Renal cortex interstitium (tissue), 15 donors: Measurements from ENCODE around the gene PTH1R. TPM values are rescaled to one million over a fixed set of nuclear protein-coding genes. Genes with fewer than 3 reads are reported as not detected.
A peak's percentile ranks its signal among the peaks of the same experiment; 100 is the strongest.

Experiments
- DNase-seq, 11 donors: peaks; one replicate each; pipeline ENCODE4 v3.0.0-alpha.2; 2013; ENCODE audit warnings: low read depth in 9 of 11, low spot score in 4 of 11; ENCODE audit errors: extremely low read depth in 1 of 11
- long read RNA-seq, 16 experiments: transcript quantifications; one replicate each; lab custom pipeline, GENCODE V29; 2026
- polyA plus RNA-seq, 3 donors: library from polyadenylated mRNA; unstranded; fragments of 120-200 nt; gene quantifications; one replicate each; pipeline ENCODE4 v1.2.1, GENCODE V29; 2013; ENCODE audit not compliant: insufficient read length in 3 of 3

PTH1R gene
- polyA plus RNA-seq = 100 to 1,000 TPM; 172 to 279 (median 227) TPM
- long read RNA-seq, donor 1, transcript PTH1R-201 (14 exons, 2,123 nt) = major isoform, 11 of 35 reads
- long read RNA-seq, donor 1, partial matches to known transcripts = 20 of 35 reads
- long read RNA-seq, donor 1, other reads (novel, unspliced or antisense) = 0 of 35 reads
- long read RNA-seq, donor 2, transcript PTH1R-201 (14 exons, 2,123 nt) = major isoform, 12 of 67 reads
- long read RNA-seq, donor 2, partial matches to known transcripts = 52 of 67 reads
- long read RNA-seq, donor 2, other reads (novel, unspliced or antisense) = 0 of 67 reads
- long read RNA-seq, donor 3, transcript PTH1R-204 (15 exons, 1,914 nt) = minor isoform, 6 of 70 reads
- long read RNA-seq, donor 3, transcript PTH1R-201 (14 exons, 2,123 nt) = major isoform, 12 of 70 reads
- long read RNA-seq, donor 3, partial matches to known transcripts = 52 of 70 reads
- long read RNA-seq, donor 3, other reads (novel, unspliced or antisense) = 0 of 70 reads
- long read RNA-seq, donor 4, transcript PTH1R-201 (14 exons, 2,123 nt) = major isoform, 11 of 74 reads
- long read RNA-seq, donor 4, partial matches to known transcripts = 30 of 74 reads
- long read RNA-seq, donor 4, other reads (novel, unspliced or antisense) = 28 of 74 reads
- long read RNA-seq, donor 5 = 0 reads
- long read RNA-seq, donor 6, transcript PTH1R-201 (14 exons, 2,123 nt) = major isoform, 14 of 28 reads
- long read RNA-seq, donor 6, partial matches to known transcripts = 11 of 28 reads
- long read RNA-seq, donor 6, other reads (novel, unspliced or antisense) = 0 of 28 reads
- long read RNA-seq, donor 7, transcript PTH1R-201 (14 exons, 2,123 nt) = major isoform, 10 of 18 reads
- long read RNA-seq, donor 7, partial matches to known transcripts = 6 of 18 reads
- long read RNA-seq, donor 7, other reads (novel, unspliced or antisense) = 0 of 18 reads
- long read RNA-seq, donor 8, transcript PTH1R-204 (15 exons, 1,914 nt) = minor isoform, 9 of 84 reads
- long read RNA-seq, donor 8, transcript PTH1R-201 (14 exons, 2,123 nt) = major isoform, 29 of 84 reads
- long read RNA-seq, donor 8, partial matches to known transcripts = 46 of 84 reads
- long read RNA-seq, donor 8, other reads (novel, unspliced or antisense) = 0 of 84 reads
- long read RNA-seq, donor 9, transcript PTH1R-201 (14 exons, 2,123 nt) = major isoform, 9 of 41 reads
- long read RNA-seq, donor 9, partial matches to known transcripts = 32 of 41 reads
- long read RNA-seq, donor 9, other reads (novel, unspliced or antisense) = 0 of 41 reads
- long read RNA-seq, donor 10, transcript PTH1R-201 (14 exons, 2,123 nt) = major isoform, 9 of 29 reads
- long read RNA-seq, donor 10, partial matches to known transcripts = 18 of 29 reads
- long read RNA-seq, donor 10, other reads (novel, unspliced or antisense) = 0 of 29 reads
- long read RNA-seq, donor 11, transcript PTH1R-201 (14 exons, 2,123 nt) = major isoform, 9 of 32 reads
- long read RNA-seq, donor 11, transcript PTH1R-204 (15 exons, 1,914 nt) = minor isoform, 5 of 32 reads
- long read RNA-seq, donor 11, partial matches to known transcripts = 18 of 32 reads
- long read RNA-seq, donor 11, other reads (novel, unspliced or antisense) = 0 of 32 reads
- long read RNA-seq, donor 12, transcript PTH1R-201 (14 exons, 2,123 nt) = major isoform, 6 of 9 reads
- long read RNA-seq, donor 12, partial matches to known transcripts = 0 of 9 reads
- long read RNA-seq, donor 12, other reads (novel, unspliced or antisense) = 0 of 9 reads
- long read RNA-seq, donor 13, transcript PTH1R-201 (14 exons, 2,123 nt) = major isoform, 19 of 48 reads
- long read RNA-seq, donor 13, transcript PTH1R-204 (15 exons, 1,914 nt) = minor isoform, 6 of 48 reads
- long read RNA-seq, donor 13, partial matches to known transcripts = 23 of 48 reads
- long read RNA-seq, donor 13, other reads (novel, unspliced or antisense) = 0 of 48 reads
- long read RNA-seq, donor 14, transcript PTH1R-201 (14 exons, 2,123 nt) = major isoform, 5 of 6 reads
- long read RNA-seq, donor 14, partial matches to known transcripts = 0 of 6 reads
- long read RNA-seq, donor 14, other reads (novel, unspliced or antisense) = 0 of 6 reads
- long read RNA-seq, donor 15, transcript PTH1R-201 (14 exons, 2,123 nt) = major isoform, 5 of 8 reads
- long read RNA-seq, donor 15, partial matches to known transcripts = 0 of 8 reads
- long read RNA-seq, donor 15, other reads (novel, unspliced or antisense) = 0 of 8 reads
- long read RNA-seq, donor 16, transcript PTH1R-201 (14 exons, 2,123 nt) = major isoform, 30 of 128 reads
- long read RNA-seq, donor 16, transcript PTH1R-204 (15 exons, 1,914 nt) = minor isoform, 6 of 128 reads
- long read RNA-seq, donor 16, partial matches to known transcripts = 80 of 128 reads
- long read RNA-seq, donor 16, other reads (novel, unspliced or antisense) = 10 of 128 reads

- DNase-seq = no peak
Observed at GRCh38 chr3:46877406-46878125, at the start of gene PTH1R. PTH1R (plus strand) TSS chr3:46877721; CDS start chr3:46883560, 5,839 bp downstream.

- DNase-seq = no peak
Observed at GRCh38 chr3:46829699-46830208, 47.8 kb upstream of the PTH1R start.

DNA sequence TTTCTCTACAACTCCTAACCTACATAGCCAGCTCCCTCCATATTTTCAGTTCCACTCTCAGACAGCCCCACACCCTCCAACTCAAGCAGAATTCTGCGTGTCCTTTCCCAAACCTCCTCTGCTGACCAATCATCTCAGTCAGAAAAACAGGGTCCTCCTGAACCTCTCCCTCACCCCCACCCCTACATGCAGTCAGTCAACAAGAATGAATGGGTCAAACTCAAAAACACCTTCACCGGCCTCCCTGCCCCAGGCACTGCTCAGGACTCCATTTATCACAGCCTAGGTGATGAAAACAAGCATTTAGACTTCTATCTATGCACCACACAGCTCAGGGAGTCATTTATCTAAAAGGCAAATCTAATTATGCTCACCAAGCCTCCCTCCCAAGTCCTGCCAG lies 46.7 kb upstream of the PTH1R start:
- DNase-seq = no peak

DNA sequence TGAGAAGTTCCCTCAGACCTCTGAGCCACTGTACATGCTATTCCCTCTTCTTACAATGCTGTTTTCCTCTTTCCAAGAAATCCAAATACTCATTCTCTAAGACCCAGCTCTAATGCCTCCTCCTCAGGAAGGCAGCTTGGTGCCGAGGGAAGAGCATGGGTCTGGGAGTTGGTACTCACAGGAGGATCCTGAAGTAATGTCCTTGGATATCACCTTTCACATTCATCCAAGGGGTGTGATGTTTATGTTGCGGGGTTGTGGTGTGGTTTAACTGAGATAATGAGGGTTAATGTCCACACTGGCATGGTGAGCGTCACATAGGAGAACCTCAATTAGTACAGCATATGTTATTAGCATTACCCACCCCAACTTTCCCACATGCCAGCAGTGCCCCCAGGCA lies 46.2 kb upstream of the PTH1R start:
- no peak for DNase-seq

DNA sequence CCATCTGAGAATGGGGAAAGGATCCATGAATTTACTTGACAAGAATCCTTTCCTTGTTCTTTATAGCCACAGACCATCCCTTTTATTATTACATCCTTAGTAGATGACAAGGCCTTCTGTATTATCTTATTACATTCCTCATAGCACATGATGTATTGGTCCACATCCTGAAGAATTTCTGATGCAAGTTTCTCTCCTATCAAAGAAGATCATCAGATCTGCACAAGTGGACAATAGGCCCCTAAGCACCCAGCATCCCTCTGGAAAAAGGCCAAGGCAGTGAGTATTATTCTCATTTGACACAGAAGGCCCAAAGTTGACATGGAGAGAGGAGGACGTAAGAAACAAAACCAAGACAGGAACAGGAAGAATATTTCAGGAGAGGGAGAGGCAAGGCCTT lies 45.7 kb upstream of the PTH1R start:
- no peak for DNase-seq

DNA sequence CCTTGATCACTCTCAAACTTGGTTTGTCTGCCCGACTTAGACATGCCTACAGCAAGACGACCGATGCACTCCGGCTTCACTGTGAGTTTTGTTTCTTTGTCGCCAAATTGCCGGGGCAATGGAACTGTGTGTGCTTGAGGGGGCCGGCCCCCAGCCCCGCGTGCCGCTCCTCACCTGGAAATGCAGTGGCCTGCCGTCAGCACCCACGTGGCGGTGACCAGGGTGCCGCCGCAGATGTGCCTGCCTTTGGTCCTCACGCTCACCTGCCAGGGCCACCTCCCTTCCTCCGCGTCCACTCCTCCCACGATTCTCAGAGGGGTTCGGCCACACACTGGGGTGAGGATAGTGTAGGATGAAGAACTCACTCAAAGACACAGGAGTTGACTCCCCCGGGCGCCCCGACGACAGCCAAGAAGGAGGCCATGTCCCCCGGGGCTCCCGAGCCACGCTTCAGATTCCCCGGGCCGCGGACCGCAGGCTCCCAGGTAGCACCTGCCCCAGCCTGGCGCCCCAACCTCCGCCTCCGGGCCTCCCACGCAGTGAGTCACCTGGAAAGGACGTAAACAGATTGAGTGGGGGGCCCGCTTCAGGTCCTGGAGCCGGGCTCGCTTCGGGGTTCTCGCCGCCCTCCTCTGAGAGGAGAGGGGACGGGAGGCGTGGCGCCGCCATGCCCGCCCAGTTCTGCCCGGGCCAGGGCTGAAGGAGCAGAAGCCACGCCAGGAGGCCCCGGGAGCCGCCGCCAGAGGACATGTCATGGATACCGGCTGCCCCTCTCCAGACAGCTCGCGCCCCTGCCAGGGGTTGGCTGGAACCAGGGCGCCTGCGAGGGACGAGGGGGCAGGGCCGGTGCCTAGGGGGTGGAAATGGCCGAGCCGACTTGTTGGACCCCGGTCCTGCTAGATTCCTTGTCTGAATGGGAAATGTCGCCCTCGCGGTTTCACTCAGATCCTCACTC lies 43.9 kb upstream of the PTH1R start:
- no peak for DNase-seq

- DNase-seq = no peak
Observed at GRCh38 chr3:46835054-46835453, 42.5 kb upstream of the PTH1R start.

DNA sequence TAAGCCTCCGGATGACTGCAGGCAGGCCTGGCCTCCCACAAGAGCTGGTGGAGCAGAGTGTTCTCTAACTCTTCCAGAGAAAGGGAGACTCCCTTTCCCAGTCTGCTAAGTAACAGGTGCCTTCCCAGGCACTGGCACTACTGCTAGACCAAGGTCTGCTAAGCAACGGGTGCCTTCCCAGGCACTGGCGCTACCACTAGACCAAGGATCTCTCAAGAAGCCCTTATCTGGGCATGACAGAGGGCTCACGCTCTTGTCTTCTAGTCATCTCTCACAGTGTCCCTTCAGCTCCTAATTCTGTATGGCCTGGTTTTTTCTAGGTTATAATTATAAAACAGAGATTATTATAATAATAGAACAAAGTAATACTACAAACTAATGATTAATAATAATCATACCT lies 42.0 kb upstream of the PTH1R start:
- DNase-seq = no peak

DNA sequence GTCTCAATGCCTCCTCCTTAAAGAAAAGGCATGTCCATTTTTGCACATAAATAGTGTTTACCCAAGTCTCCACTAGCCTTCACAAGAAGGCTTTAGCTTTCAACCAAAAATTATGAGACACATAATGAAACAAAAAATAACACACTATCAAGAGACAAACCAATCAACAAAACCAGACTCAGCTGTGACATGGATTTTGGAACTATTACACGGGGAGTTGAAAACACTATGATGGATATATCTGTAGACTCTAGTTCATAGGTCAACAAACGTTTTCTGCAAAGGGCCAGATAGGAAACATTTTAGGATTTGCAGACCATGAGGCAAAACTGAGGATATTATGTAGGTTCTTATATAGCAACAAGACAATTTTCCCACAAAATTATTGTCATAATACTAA lies 39.2 kb upstream of the PTH1R start:
- DNase-seq = no peak

- DNase-seq = no peak
Observed at GRCh38 chr3:46840491-46840890, 37.0 kb upstream of the PTH1R start.

- DNase-seq = no peak
Observed at GRCh38 chr3:46843508-46843907, 34.0 kb upstream of the PTH1R start.

DNA sequence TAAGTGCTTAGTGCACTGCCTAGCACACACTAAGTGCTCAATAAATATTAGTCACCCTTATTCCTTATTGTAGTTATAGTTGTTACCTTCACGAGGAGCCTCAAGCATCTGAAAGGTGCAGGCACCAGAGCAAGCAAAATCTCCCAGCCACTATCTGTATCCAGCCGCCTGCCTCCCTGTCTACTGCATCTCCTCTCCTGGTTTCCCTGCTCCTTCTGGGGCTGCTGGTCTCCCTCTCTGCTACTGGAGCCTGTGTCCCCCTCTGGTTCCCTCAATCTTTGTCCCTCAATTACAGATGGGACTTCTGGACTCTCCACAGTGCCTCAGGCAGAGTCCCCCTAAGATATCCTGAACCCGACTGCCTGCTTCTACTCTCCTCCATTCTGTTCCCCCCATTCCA lies 33.1 kb upstream of the PTH1R start:
- DNase-seq = no peak

GRCh38 chr3:46844881-46845312 lies 32.6 kb upstream of the PTH1R start:
- DNase-seq = no peak

GRCh38 chr3:46845397-46845859 lies 32.1 kb upstream of the PTH1R start:
- peak in 4 of 11 donors; percentile 29 to 46 (median 38) for DNase-seq
